H1 (cell line): ENCODE results near the gene IGSF5.

ENCODE experiments used
- ATF3 ChIP-seq: IDR thresholded peaks from 2 replicates; pipeline ENCODE4 v1.6.1; 2011; ENCODE audit warnings: low read depth, mild to moderate bottlenecking, low read length; ENCODE audit not compliant: insufficient read depth
- CEBPB ChIP-seq: IDR thresholded peaks from 2 replicates; pipeline ENCODE4 v1.6.1; 2012; ENCODE audit warnings: low read depth, low read length
- CHD1 ChIP-seq: IDR thresholded peaks from 2 replicates; pipeline ENCODE4 v1.6.1; 2012; ENCODE audit warnings: low read depth, low read length, improper control_type of control experiment
- CTCF ChIP-seq, 3 experiments: IDR thresholded peaks; 1 replicate in 2 of 3; 2 replicates in 1 of 3; pipeline versions ENCODE4 v1.5.1 to v1.6.1; 2011; ENCODE audit warnings: low read length in 3 of 3, mild to moderate bottlenecking in 3 of 3, inconsistent platforms in 2 of 3, low read depth in 1 of 3, moderate library complexity in 1 of 3; ENCODE audit not compliant: insufficient read depth in 1 of 3; ENCODE audit errors: control extremely low read depth in 1 of 3
- EZH2 ChIP-seq: fragments of 200-600 bp; sonication (generic); IDR thresholded peaks from 2 replicates; pipeline ENCODE4 v1.7.1; 2012; ENCODE audit warnings: low read depth, mild to moderate bottlenecking, moderate library complexity, low read length, inconsistent platforms; ENCODE audit not compliant: severe bottlenecking
- FOSL1 ChIP-seq: IDR thresholded peaks from 2 replicates; pipeline ENCODE4 v1.6.1; 2011; ENCODE audit warnings: mild to moderate bottlenecking, low read depth, low read length, moderate library complexity; ENCODE audit not compliant: insufficient read depth
- POLR2AphosphoS5 ChIP-seq: IDR thresholded peaks from 2 replicates; pipeline ENCODE4 v1.6.1; 2011; ENCODE audit warnings: low read depth, low read length
- RAD21 ChIP-seq, 2 experiments: IDR thresholded peaks in 1 of 2; conservative IDR thresholded peaks in 1 of 2; 2 replicates each; pipeline ENCODE4 v1.6.1; 2011; ENCODE audit warnings: low read depth in 2 of 2, low read length in 2 of 2, improper control_type of control experiment in 1 of 2, inconsistent platforms in 1 of 2, mild to moderate bottlenecking in 1 of 2, moderate library complexity in 1 of 2
- RNF2 ChIP-seq: fragments of 200-900, 300-1000 bp; sonication (generic); IDR thresholded peaks from 2 replicates; pipeline ENCODE4 v1.7.1; 2016; ENCODE audit warnings: borderline replicate concordance, low read depth, mild to moderate bottlenecking, antibody characterized with exemption, low read length; ENCODE audit not compliant: poor library complexity, severe bottlenecking; ENCODE audit errors: missing control alignments
- SIN3A ChIP-seq, 2 experiments: IDR thresholded peaks in 1 of 2; conservative IDR thresholded peaks in 1 of 2; 2 replicates each; pipeline ENCODE4 v1.6.1; 2011 to 2012; ENCODE audit warnings: low read length in 2 of 2, improper control_type of control experiment in 1 of 2, low read depth in 1 of 2, mild to moderate bottlenecking in 1 of 2
- TBP ChIP-seq: IDR thresholded peaks from 2 replicates; pipeline ENCODE4 v1.6.1; 2011; ENCODE audit warnings: low read depth, low read length, improper control_type of control experiment
- USF2 ChIP-seq: IDR thresholded peaks from 2 replicates; pipeline ENCODE4 v1.6.1; 2011; ENCODE audit warnings: low read length, improper control_type of control experiment
- YY1 ChIP-seq: IDR thresholded peaks from 2 replicates; pipeline ENCODE4 v1.6.1; 2011; ENCODE audit warnings: low read depth, mild to moderate bottlenecking, low read length

GRCh38 chr21:39703578-39703977 is 41.4 kb upstream of the IGSF5 start:
- TF ChIP-seq EZH2, result no peak
- no peak for TF ChIP-seq CHD1
- TF ChIP-seq YY1, result no peak
- TF ChIP-seq TBP, result no peak
- TF ChIP-seq POLR2AphosphoS5, result no peak
- no peak for TF ChIP-seq RAD21 (IDR thresholded peaks at IDR 0.05 in 1 of 2, conservative IDR thresholded peaks at IDR 0.05 in 1 of 2; ENCODE audit: low read depth in 2 of 2, low read length in 2 of 2)
- TF ChIP-seq FOSL1, result no peak
- no peak for TF ChIP-seq ATF3
- TF ChIP-seq CTCF (IDR thresholded peaks at IDR 0.05; ENCODE audit: control extremely low read depth in 1 of 3, insufficient read depth in 1 of 3, low read depth in 1 of 3, low read length in 3 of 3), result no peak
- no peak for TF ChIP-seq USF2
- no peak for TF ChIP-seq CEBPB
- no peak for TF ChIP-seq SIN3A (conservative IDR thresholded peaks at IDR 0.05 in 1 of 2, IDR thresholded peaks at IDR 0.05 in 1 of 2; ENCODE audit: low read depth in 1 of 2, low read length in 2 of 2)
- no peak for TF ChIP-seq RNF2
